HepG2 (cell line): ENCODE measurements around the gene BLCAP. TPM values are rescaled to one million over a fixed set of nuclear protein-coding genes. Genes with fewer than 3 reads are reported as not detected.

Experiments used
- ARNT2 ChIP-seq: sonication (generic); formaldehyde crosslinking; IDR thresholded peaks from 2 replicates; pipeline ENCODE4 v1.8.0; 2022; ENCODE audit warnings: mild to moderate bottlenecking, low read depth, missing genetic modification reagents, moderate library complexity
- BCLAF1 ChIP-seq: fragments of 450-650 bp; IDR thresholded peaks from 2 replicates; pipeline ENCODE4 v1.6.1; 2017; ENCODE audit warnings: mild to moderate bottlenecking
- CENPT ChIP-seq: sonication (generic); formaldehyde crosslinking; IDR thresholded peaks from 2 replicates; pipeline ENCODE4 v1.8.0; 2022; ENCODE audit warnings: low read depth, mild to moderate bottlenecking, moderate library complexity, missing genetic modification reagents
- CERS6 ChIP-seq: sonication (generic); formaldehyde crosslinking; IDR thresholded peaks from 2 replicates; pipeline ENCODE4 v1.5.0; 2020; ENCODE audit warnings: missing genetic modification reagents
- GLMP ChIP-seq: sonication (generic); formaldehyde crosslinking; IDR thresholded peaks from 2 replicates; pipeline ENCODE4 v1.9.0; 2021; ENCODE audit warnings: missing genetic modification reagents, mild to moderate bottlenecking, borderline replicate concordance
- HOXA5 ChIP-seq: sonication (generic); formaldehyde crosslinking; IDR thresholded peaks from 2 replicates; pipeline ENCODE4 v1.4.0; 2020; ENCODE audit warnings: missing genetic modification reagents
- IKZF4 ChIP-seq: sonication (generic); formaldehyde crosslinking; IDR thresholded peaks from 2 replicates; pipeline ENCODE4 v1.5.1; 2020; ENCODE audit warnings: borderline replicate concordance, mild to moderate bottlenecking, low read depth, missing genetic modification reagents; ENCODE audit errors: not compliant biosample characterization
- MBNL3 ChIP-seq: fragments of 250-450 bp; sonication (Bioruptor Pico); conservative IDR thresholded peaks from 2 replicates; pipeline ENCODE4 v1.8.0; 2022; ENCODE audit warnings: mild to moderate bottlenecking, inconsistent platforms
- PAF1 ChIP-seq: IDR thresholded peaks from 2 replicates; pipeline ENCODE4 v1.6.1; 2016; ENCODE audit warnings: missing genetic modification reagents, missing compliant biosample characterization
- RXRB ChIP-seq: IDR thresholded peaks from 2 replicates; pipeline ENCODE4 v1.6.1; 2016; ENCODE audit warnings: borderline replicate concordance, missing genetic modification reagents, missing compliant biosample characterization
- TGIF2 ChIP-seq: IDR thresholded peaks from 2 replicates; pipeline ENCODE4 v1.6.1; 2016; ENCODE audit warnings: control low read depth, missing compliant biosample characterization
- U2AF2 ChIP-seq: fragments of 200-400 bp; formaldehyde crosslinking; IDR thresholded peaks from 2 replicates; pipeline ENCODE4 v1.6.1; 2017; ENCODE audit warnings: low read depth, mild to moderate bottlenecking, low read length
- USF2 ChIP-seq, 2 experiments: sonication (generic) in 1 of 2; formaldehyde crosslinking in 1 of 2; IDR thresholded peaks; 2 replicates each; pipeline versions ENCODE4 v1.5.1 to v1.6.1; 2011 to 2020; ENCODE audit warnings: borderline replicate concordance in 1 of 2, low read depth in 1 of 2, low read length in 1 of 2, mild to moderate bottlenecking in 1 of 2, missing genetic modification reagents in 1 of 2, moderate library complexity in 1 of 2
- ZFP90 ChIP-seq: sonication (generic); formaldehyde crosslinking; IDR thresholded peaks from 2 replicates; pipeline ENCODE4 v1.8.0; 2022; ENCODE audit warnings: missing genetic modification reagents, mild to moderate bottlenecking, inconsistent platforms, borderline replicate concordance
- ZNF10 ChIP-seq: sonication (generic); formaldehyde crosslinking; IDR thresholded peaks from 2 replicates; pipeline ENCODE4 v1.4.0; 2020; ENCODE audit warnings: mild to moderate bottlenecking, low read depth, missing genetic modification reagents, borderline replicate concordance
- ZNF205 ChIP-seq: IDR thresholded peaks from 2 replicates; pipeline ENCODE4 v1.6.1; 2018; ENCODE audit warnings: missing biosample characterization, missing genetic modification reagents
- ZNF616 ChIP-seq: sonication (generic); formaldehyde crosslinking; IDR thresholded peaks from 2 replicates; pipeline ENCODE4 v1.5.0; 2020; ENCODE audit warnings: low read depth, mild to moderate bottlenecking, missing genetic modification reagents
- polyA plus RNA-seq, 8 experiments: library from polyadenylated mRNA; depleted of rRNA in 3 of 8; stranded (reverse) in 7 of 8; unstranded in 1 of 8; fragments of >200 nt; fragmentation: Illumina TruSeq in 4 of 8; extraction: Trizol in 4 of 8; gene quantifications; 2 replicates each; pipeline versions ENCODE4 v1.2.1 to v1.2.3, GENCODE V29; 2011 to 2016; ENCODE audit warnings: low read depth in 4 of 8, missing spikeins in 1 of 8, mixed read lengths in 1 of 8; ENCODE audit not compliant: insufficient read depth in 1 of 8
- total RNA-seq, 5 experiments: library from RNA; depleted of rRNA; stranded (reverse); fragments of >200 nt; fragmentation: Illumina TruSeq; extraction: Trizol; gene quantifications; 2 replicates each; pipeline ENCODE4 v1.2.3, GENCODE V29; 2016; ENCODE audit warnings: low read depth in 1 of 5
- TF ChIP-seq, protein P1 (sequence below): IDR thresholded peaks from 2 replicates; pipeline ENCODE4 v1.6.1; 2016; ENCODE audit warnings: low read depth, control low read depth
- TF ChIP-seq, protein P2 (sequence below): sonication (generic); IDR thresholded peaks from 2 replicates; pipeline ENCODE4 v1.6.1; 2016; ENCODE audit warnings: low read depth, borderline replicate concordance

BLCAP gene
- total and polyA plus RNA-seq, 2 of the 13 experiments (the other 11 are each of a cell fraction or from before 2014, with no cell fraction given), result 52.4 to 86.8 TPM

GRCh38 chr20:37528446-37529213, 954 bp upstream of the BLCAP start (continued):
- no peak for TF ChIP-seq ARNT2 (CRISPR knock-in tag)
- no peak for TF ChIP-seq IKZF4 (CRISPR knock-in tag)
- TF ChIP-seq ZNF205 (CRISPR knock-in tag), result no peak
- TF ChIP-seq PAF1 (CRISPR knock-in tag), result 0 out of 2 replicates have a peak, but pooled peaks have one; percentile 41
- TF ChIP-seq CENPT (CRISPR knock-in tag), result no peak
- TF ChIP-seq, protein P1, sequence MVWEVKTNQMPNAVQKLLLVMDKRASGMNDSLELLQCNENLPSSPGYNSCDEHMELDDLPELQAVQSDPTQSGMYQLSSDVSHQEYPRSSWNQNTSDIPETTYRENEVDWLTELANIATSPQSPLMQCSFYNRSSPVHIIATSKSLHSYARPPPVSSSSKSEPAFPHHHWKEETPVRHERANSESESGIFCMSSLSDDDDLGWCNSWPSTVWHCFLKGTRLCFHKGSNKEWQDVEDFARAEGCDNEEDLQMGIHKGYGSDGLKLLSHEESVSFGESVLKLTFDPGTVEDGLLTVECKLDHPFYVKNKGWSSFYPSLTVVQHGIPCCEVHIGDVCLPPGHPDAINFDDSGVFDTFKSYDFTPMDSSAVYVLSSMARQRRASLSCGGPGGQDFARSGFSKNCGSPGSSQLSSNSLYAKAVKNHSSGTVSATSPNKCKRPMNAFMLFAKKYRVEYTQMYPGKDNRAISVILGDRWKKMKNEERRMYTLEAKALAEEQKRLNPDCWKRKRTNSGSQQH (CRISPR knock-in tag), result no peak
- peak; percentile 55; the same call in 1 of the 2 replicates for TF ChIP-seq ZNF616 (CRISPR knock-in tag)
- no peak for TF ChIP-seq ZFP90 (CRISPR knock-in tag)
- no peak for TF ChIP-seq USF2 (IDR thresholded peaks at IDR 0.05; ENCODE audit: low read depth, low read length)
- no peak for TF ChIP-seq USF2 (CRISPR knock-in tag; IDR thresholded peaks at IDR 0.05; ENCODE audit: borderline replicate concordance)
- no peak for TF ChIP-seq TGIF2 (CRISPR knock-in tag)
- TF ChIP-seq, protein P2, sequence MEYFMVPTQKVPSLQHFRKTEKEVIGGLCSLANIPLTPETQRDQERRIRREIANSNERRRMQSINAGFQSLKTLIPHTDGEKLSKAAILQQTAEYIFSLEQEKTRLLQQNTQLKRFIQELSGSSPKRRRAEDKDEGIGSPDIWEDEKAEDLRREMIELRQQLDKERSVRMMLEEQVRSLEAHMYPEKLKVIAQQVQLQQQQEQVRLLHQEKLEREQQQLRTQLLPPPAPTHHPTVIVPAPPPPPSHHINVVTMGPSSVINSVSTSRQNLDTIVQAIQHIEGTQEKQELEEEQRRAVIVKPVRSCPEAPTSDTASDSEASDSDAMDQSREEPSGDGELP, result no peak
- TF ChIP-seq CERS6, result no peak
- no peak for TF ChIP-seq HOXA5
- TF ChIP-seq GLMP, result no peak
- no peak for TF ChIP-seq BCLAF1
- TF ChIP-seq RXRB (CRISPR knock-in tag), result no peak
- TF ChIP-seq MBNL3 (CRISPR knock-in tag), result no peak
- no peak for TF ChIP-seq U2AF2
- TF ChIP-seq ZNF10 (CRISPR knock-in tag), result no peak
